Right forelimb (tissue), 1 donor: ENCODE results near the gene TEPSIN.

Experiments
- DNase-seq: peaks from one replicate; pipeline ENCODE4 v3.0.0-alpha.2; 2018

The TEPSIN gene

DNA sequence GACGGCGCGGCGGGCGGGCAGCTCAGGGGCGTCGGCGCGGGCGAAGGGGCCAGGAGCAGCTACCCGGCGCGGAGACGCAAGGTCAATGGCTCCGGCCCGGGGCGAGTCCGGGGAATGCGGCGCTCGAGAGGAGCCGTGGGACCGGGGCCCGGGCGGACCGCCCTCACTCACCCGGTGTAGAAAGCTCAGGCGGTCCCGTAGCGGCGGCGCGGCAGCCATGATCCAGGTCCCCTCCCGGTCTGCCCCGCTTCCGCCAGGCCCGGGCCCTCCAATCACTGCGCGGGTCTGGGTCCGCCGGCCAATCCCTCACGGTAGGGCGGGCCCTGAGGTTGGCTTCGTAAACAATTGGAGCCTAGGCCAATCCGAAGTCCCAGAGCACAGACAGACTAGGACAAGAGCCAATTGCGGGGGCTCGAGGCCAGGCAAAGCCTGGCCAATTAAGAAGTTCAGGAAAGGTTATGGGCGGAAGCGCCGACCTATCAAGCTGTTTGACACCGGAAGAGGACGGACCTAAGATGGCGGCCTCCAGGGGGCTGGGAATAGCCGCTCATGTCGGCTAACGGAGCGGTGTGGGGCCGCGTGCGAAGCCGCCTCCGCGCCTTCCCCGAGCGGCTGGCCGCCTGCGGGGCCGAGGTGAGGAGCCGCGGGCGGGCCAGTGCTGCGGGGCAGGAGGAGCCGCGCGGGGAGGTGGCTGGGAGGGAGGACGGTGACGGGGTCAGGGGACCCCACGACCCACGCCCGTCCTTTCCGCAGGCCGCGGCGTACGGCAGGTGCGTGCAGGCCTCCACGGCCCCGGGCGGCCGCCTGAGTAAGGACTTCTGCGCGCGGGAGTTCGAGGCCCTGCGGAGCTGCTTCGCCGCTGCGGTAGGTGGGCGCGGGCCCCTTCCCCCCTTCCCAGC, at the start of gene TEPSIN, which contains the start of gene NDUFAF8:
Gene TEPSIN (minus strand): TSS at position 241 of the 899 bp plus-strand sequence. CDS start 22 bp downstream, at position 219.
Gene NDUFAF8 (plus strand): TSS at position 504 of the 899 bp plus-strand sequence. CDS start 46 bp downstream, at position 550.
- peak; percentile 98 for DNase-seq

DNA sequence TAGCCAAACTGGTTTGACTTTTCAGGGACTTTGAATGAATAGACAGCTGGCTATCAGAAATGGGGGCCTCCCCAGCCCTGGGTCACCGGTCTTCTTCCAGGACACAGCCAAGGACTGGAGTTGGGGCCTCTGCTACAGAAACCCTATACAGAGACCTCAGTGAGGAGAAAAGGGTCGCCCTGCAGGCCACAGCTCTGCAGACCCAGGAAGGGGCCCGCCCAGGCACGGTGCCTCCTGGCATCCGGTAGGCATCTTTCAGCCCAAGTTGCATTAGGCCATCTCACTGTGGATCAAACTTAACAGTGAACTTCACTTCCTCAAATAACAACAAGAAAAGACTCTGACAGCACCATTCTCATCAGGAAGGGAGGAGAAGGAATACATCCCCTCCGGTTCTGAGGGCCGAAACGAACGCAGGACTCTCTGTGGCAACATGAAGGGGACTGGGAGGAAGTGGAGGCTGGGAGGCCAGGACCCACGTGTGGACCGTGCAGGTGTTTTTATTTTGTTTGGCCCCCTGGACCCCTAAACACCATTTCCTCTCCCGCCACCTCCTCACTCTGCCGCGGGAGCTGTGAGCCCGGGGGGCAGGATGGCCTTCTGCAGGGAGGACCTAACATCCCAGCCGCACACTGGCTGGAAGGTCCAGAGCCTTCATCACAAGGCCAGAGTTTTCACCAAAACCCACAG, 49.0 kb upstream of the TEPSIN start:
- DNase-seq: no peak

DNA sequence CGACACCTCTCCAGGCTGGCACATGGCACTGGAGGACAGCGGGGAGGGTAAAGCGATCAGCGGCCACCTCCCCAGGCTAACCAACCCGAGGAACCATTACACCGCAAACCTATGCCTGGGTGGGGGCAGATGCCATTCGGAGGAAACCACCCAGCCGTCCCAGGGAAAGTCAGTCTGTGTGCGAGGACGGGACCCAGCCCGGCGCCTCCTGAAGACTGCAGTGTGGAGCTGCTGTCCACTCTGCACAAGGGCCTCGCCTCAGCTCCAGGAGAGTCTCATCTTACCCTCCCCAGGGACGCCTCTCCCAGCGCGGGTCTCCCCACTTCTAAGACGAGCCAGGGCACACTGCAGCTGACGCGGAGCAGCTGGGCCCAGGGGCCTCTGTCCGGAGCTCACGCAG, 48.3 kb upstream of the TEPSIN start:
- DNase-seq: no peak

- DNase-seq: no peak
Observed at GRCh38 chr17:81286491-81287145, 47.8 kb upstream of the TEPSIN start.

GRCh38 chr17:81285894-81286293, 47.0 kb upstream of the TEPSIN start:
- DNase-seq: no peak

DNA sequence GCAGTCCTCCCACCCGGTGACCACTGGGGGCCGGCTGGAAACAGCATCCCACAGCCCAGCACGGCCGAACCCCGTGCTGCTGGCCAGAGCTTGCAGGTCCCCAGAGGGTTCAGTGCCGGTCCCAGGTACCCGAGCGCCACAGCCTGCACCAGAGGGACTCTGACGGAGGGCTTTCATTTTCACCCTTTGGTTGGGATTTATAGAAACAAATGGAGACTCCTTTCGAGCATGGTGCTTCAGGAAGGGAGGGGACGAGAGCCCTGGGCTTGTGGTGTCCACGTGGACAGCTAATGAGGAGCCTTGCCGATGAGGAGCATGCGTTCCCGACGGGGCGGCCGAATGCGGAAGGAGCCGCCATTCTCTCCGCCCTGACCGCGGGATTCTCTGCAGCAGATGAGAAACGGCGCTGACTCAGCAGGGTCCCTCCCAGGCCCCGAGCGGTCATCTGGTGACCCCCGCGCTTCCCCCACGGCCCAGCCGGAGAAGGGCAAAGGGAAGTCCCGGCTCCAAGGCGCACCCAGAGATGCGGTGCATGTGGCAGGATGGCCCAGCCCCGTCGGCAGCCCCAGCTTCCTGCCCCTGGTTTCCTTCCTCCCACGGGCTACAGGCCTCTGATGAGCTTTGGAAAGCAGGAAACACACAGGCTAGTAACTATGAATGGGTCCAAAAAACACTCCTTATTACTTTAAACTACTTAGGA, 46.5 kb upstream of the TEPSIN start:
- peak; percentile 81 for DNase-seq

DNA sequence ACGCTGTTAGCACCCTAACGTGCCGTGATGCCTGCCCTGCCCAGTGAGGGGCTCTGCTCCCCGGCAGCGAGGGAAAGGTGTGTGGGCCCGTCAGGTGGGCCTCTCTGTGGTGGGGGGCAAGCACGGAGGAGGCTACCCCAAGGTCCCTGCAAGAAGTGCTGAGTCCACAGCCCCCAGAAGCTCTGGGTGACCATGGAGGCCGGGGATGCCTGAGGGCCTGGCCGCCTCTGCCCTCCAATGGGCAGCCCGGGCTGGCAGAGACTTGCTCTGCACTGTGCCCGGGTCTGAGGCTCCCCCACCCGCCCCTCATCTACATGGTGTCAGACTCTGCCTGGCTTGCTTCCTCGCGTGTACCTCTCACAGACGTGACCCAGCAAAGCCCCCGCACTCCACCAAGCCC, 44.0 kb upstream of the TEPSIN start:
- no peak for DNase-seq

GRCh38 chr17:81282141-81282540, 43.3 kb upstream of the TEPSIN start:
- no peak for DNase-seq

GRCh38 chr17:81280571-81280970, 41.7 kb upstream of the TEPSIN start:
- no peak for DNase-seq

- DNase-seq: no peak
Observed at GRCh38 chr17:81279278-81280275, 40.7 kb upstream of the TEPSIN start.

- DNase-seq: no peak
Observed at GRCh38 chr17:81278831-81279230, 40.0 kb upstream of the TEPSIN start.

GRCh38 chr17:81277946-81278693, 39.3 kb upstream of the TEPSIN start:
- DNase-seq: no peak

GRCh38 chr17:81277421-81277820, 38.6 kb upstream of the TEPSIN start:
- no peak for DNase-seq

GRCh38 chr17:81276781-81277180, 37.9 kb upstream of the TEPSIN start:
- no peak for DNase-seq

DNA sequence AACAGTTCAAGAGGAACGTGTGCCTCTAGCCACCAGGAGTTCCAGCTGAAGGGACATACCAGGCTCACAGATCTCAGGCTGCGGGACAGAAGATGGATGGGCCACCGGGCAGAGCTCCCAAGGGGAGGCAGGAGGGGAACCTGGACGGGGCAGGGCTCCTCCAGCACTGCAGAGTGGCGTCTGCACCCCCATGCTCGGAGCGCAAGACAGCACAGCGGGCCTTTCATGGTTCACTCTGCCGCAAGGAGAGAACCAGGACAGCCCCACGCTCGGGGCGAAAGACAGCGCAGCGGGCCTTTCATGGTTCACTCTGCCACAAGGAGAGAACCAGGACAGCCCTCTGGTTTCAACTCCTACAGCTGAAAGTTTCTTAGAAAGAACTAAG, 35.6 kb upstream of the TEPSIN start:
- DNase-seq: no peak

- no peak for DNase-seq
Observed at GRCh38 chr17:81273698-81274470, 35.0 kb upstream of the TEPSIN start.

- DNase-seq: no peak
Observed at GRCh38 chr17:81272616-81273015, 33.8 kb upstream of the TEPSIN start.

DNA sequence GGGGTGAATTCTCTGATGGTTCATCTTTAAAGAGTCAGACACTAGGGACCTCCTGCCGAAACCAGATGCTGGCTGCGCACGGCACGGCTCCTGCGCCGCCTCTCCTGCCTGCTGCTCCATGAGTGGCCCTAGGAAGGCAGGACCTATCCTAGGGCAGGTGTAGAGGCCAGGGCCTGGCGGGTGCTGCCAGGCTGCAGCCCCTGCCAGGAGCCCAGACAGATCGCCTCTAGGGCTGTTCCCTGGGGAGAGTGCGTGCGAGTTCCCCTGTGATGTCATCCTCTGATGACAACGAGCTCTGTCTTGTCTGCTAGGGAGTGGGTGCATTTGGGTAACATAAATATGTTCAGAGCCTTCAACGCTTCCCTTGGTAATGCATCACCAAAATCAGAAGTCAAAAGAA, 32.4 kb upstream of the TEPSIN start:
- DNase-seq: no peak

DNA sequence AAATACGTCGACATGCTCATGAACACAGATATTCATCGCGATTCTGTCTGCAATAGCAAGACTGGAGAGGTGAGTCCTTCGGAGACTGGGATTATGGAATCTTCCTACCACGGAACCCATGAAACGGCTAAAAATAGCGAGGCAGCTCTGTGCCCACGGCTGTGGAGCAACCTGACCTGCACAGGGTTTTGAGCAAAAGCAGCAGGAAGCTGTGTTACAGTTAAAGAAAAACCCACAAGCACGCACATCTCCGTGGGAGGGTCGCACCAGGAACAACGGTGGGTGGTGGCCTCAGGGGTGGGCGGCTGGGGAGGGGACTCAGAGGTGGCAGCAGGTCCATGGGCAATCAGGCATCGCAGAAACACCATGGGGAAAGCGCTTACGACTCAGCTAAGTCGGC, 31.4 kb upstream of the TEPSIN start:
- no peak for DNase-seq
